ENCODE measurements around the gene SRRT.

GRCh38 chr7:100836812-100837098 lies 38.1 kb upstream of the SRRT start:
- TF ChIP-seq, protein P1, sequence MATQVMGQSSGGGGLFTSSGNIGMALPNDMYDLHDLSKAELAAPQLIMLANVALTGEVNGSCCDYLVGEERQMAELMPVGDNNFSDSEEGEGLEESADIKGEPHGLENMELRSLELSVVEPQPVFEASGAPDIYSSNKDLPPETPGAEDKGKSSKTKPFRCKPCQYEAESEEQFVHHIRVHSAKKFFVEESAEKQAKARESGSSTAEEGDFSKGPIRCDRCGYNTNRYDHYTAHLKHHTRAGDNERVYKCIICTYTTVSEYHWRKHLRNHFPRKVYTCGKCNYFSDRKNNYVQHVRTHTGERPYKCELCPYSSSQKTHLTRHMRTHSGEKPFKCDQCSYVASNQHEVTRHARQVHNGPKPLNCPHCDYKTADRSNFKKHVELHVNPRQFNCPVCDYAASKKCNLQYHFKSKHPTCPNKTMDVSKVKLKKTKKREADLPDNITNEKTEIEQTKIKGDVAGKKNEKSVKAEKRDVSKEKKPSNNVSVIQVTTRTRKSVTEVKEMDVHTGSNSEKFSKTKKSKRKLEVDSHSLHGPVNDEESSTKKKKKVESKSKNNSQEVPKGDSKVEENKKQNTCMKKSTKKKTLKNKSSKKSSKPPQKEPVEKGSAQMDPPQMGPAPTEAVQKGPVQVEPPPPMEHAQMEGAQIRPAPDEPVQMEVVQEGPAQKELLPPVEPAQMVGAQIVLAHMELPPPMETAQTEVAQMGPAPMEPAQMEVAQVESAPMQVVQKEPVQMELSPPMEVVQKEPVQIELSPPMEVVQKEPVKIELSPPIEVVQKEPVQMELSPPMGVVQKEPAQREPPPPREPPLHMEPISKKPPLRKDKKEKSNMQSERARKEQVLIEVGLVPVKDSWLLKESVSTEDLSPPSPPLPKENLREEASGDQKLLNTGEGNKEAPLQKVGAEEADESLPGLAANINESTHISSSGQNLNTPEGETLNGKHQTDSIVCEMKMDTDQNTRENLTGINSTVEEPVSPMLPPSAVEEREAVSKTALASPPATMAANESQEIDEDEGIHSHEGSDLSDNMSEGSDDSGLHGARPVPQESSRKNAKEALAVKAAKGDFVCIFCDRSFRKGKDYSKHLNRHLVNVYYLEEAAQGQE (IDR thresholded peaks at IDR 0.05; ENCODE audit: insufficient replicate concordance, low read depth), result no peak
- no peak for TF ChIP-seq POLR2AphosphoS5 (IDR thresholded peaks at IDR 0.05; ENCODE audit: low read depth)
